BJ (cell line): ENCODE measurements around the gene IMPA2. TPM values are rescaled to one million over a fixed set of nuclear protein-coding genes. Genes with fewer than 3 reads are reported as not detected.

Source experiments
- CTCF ChIA-PET: fragments of 350-600 bp; formaldehyde crosslinking; extraction: SDS; loops from one replicate; lab custom pipeline; 2021; ENCODE audit warnings: antibody characterized with exemption, inconsistent platforms; lab: Yijun Ruan, JAX
- POLR2A ChIA-PET: fragments of 300-600 bp; sonication (Branson Sonifier 250); formaldehyde crosslinking; extraction: SDS; loops from one replicate; lab custom pipeline; 2021; ENCODE audit warnings: antibody characterized with exemption; lab: Charles Lee
- DNase-seq: peaks from one replicate; pipeline ENCODE4 v3.0.0-alpha.2; 2011; ENCODE audit warnings: low read depth
- H3K27me3 ChIP-seq: 2 replicates; pipeline ENCODE4 v1.6.0; 2011; ENCODE audit warnings: low read length; ENCODE audit not compliant: control insufficient read depth, insufficient read depth
- H3K36me3 ChIP-seq: 2 replicates; pipeline ENCODE4 v1.5.1; 2011; ENCODE audit warnings: low read length; ENCODE audit not compliant: control insufficient read depth, insufficient read depth
- H3K4me3 ChIP-seq: 2 replicates; pipeline ENCODE4 v1.5.1; 2011; ENCODE audit warnings: low read depth, mild to moderate bottlenecking, control low read depth, low read length
- polyA plus RNA-seq: library from polyadenylated mRNA; depleted of rRNA; stranded (reverse); fragments of >200 nt; gene quantifications from 2 replicates; pipeline ENCODE4 v1.2.3, GENCODE V29; 2011
- TF ChIP-seq, protein P1 (sequence below): IDR thresholded peaks from 2 replicates; pipeline ENCODE4 v1.5.1; 2011; ENCODE audit warnings: low read depth, mild to moderate bottlenecking, control low read depth, inconsistent platforms, low read length, moderate library complexity; ENCODE audit not compliant: insufficient read depth

The IMPA2 gene
- polyA plus RNA-seq, 1 experiment: 22.8 TPM

DNA sequence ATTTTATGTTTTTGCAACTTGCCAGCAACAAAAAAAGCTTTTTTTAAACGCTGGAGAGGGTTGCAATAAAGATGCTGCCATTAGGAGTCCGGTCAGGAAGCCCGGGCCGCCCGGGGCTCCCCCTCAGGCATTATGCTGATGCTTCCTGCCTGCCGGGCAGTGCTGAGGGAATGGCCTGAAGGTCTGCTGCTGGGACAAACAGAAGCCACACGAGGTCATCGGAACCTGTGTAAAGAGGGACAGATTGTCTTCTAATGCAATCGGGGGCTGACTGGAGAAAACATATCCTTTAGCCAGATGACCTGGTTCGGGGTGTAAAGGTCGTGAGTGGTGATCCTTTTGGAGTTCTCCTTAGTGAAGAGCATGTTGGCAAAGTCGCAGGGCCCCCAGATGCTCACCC is 2.3 kb downstream of the IMPA2 start:
- Histone ChIP-seq H3K4me3 (no peak overlapping the region), H3K36me3 (no peaks in the 10 kb centered on the region), H3K27me3 (no peaks in the 10 kb centered on the region)
- TF ChIP-seq, protein P1, sequence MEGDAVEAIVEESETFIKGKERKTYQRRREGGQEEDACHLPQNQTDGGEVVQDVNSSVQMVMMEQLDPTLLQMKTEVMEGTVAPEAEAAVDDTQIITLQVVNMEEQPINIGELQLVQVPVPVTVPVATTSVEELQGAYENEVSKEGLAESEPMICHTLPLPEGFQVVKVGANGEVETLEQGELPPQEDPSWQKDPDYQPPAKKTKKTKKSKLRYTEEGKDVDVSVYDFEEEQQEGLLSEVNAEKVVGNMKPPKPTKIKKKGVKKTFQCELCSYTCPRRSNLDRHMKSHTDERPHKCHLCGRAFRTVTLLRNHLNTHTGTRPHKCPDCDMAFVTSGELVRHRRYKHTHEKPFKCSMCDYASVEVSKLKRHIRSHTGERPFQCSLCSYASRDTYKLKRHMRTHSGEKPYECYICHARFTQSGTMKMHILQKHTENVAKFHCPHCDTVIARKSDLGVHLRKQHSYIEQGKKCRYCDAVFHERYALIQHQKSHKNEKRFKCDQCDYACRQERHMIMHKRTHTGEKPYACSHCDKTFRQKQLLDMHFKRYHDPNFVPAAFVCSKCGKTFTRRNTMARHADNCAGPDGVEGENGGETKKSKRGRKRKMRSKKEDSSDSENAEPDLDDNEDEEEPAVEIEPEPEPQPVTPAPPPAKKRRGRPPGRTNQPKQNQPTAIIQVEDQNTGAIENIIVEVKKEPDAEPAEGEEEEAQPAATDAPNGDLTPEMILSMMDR: no peak
- CTCF ChIA-PET: interaction anchor here (1.5 to 3.2 kb wide), 3 partner anchors 12 to 251 kb away, joined by 3 to 21 read pairs (median 17); no protein-coding TSS in a partner anchor
- DNase-seq: no peak
- POLR2A ChIA-PET: no interaction called here

DNA sequence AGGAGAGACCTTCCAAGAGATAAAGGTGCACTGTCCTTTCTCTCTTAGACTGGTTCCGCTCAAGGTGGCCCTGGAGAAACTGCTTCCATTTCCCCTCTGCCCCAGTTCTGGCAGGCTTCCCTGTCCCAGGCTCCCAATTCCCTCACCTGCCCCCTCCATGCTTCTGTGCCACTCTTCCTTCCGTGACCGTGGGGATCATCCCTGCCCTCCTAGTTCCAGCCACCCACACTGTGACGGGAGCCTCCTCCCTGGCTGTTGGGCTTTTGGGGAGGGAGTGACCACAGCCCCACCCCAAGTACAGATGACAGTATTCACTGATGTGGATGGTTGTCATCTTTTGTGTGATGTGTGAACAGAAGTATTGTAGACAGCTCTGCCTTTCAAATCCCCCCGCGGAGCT is 2.8 kb downstream of the IMPA2 start:
- H3K36me3 ChIP-seq: no peaks in the 10 kb centered on the region
- H3K27me3 ChIP-seq: no peaks in the 10 kb centered on the region
- ChIA-PET POLR2A (no interaction called here), CTCF (interaction anchor here (1.5 to 3.2 kb wide), 3 partner anchors 11 to 251 kb away, joined by 3 to 21 read pairs (median 17); no protein-coding TSS in a partner anchor)
- DNase-seq: no peak
- no peak overlapping the region for H3K4me3 ChIP-seq
- TF ChIP-seq, protein P1: no peak

DNA sequence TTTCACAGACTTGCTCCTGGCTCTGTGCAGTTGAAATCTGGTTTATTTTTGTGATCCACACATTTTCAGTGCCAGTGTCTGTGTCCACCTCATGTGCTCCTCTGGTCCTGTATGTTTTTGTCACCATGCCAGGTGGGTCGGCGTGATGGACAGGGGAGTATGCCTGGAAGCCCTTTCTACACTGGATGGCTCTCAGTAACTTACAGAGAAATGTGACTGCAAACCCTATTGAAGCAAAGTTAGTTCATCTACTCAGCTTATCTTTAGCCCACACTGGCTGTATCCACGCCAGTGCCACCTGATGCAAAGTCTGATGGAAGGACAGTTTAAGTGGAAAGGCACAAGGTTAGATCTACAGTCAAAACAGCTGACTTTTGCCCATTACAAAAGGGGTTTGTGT is 4.3 kb downstream of the IMPA2 start:
- no peaks in the 10 kb centered on the region for H3K36me3 ChIP-seq
- ChIA-PET POLR2A (no interaction called here), CTCF (interaction anchor here (1.0 to 2.5 kb wide), 2 partner anchors 10 to 48 kb away, joined by 3 to 9 read pairs; no protein-coding TSS in a partner anchor)
- TF ChIP-seq, protein P1: no peak
- no peak for DNase-seq
- no peak overlapping the region for H3K4me3 ChIP-seq
- no peaks in the 10 kb centered on the region for H3K27me3 ChIP-seq

DNA sequence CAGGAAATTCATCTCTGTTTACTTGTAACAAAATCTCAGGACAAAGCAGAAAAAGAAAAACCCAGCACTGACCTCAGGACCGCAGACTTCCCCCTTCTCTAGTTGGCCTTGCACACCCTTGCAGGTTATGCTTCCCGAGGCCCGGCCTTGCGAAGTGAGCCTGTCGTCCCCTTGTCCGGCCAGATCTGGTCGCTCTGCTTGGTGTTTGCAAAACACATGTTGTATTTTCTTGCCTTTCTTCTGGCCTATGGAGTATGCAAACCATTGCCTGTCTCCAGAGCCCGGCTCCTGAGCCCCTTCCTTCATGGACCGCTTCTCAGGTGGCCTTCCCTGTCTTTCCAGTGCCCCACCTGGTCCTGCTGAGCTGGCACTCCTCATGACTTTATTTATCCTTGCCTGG is 4.8 kb downstream of the IMPA2 start:
- no peaks in the 10 kb centered on the region for H3K36me3 ChIP-seq
- DNase-seq: no peak
- no peak overlapping the region for H3K4me3 ChIP-seq
- ChIA-PET CTCF (interaction anchor here (1.0 to 2.5 kb wide), 2 partner anchors 9 to 48 kb away, joined by 3 to 9 read pairs; no protein-coding TSS in a partner anchor), POLR2A (no interaction called here)
- no peaks in the 10 kb centered on the region for H3K27me3 ChIP-seq
- TF ChIP-seq, protein P1: no peak

DNA sequence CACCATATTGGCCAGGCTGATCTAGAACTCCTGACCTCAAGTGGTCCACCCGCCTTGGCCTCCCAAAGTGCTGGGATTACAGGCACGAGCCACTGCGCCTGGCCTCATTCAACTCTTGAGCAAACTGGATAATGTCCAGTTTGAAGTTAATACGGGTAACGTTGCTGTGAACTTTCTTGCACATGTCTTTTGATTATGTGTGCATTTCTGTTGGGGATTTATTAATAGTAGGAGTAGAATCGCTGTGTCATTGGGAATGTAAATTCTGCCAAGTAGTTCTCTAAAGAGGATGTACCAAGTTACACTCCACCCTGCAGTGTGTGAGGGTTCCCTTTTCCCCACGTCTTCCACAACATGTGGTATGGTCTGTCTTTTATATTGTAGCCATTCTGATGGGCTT is 6.2 kb downstream of the IMPA2 start:
- ChIA-PET CTCF (interaction anchor here (0.6 to 2.5 kb wide), 3 partner anchors 10 to 73 kb away, joined by 3 to 9 read pairs (median 3); no protein-coding TSS in a partner anchor), POLR2A (no interaction called here)
- Histone ChIP-seq H3K27me3 (no peaks in the 10 kb centered on the region), H3K4me3 (no peak overlapping the region), H3K36me3 (no peaks in the 10 kb centered on the region)
- DNase-seq: no peak
- TF ChIP-seq, protein P1: no peak
